HG03103 (cell line): ENCODE data around the gene EMC8.

Experiments
- ATAC-seq: cut with Tn5 transposase; IDR thresholded peaks from one replicate; pipeline ENCODE4 v1.9.1; 2021; ENCODE audit warnings: low read depth; ENCODE audit not compliant: unreplicated experiment

EMC8 gene

DNA sequence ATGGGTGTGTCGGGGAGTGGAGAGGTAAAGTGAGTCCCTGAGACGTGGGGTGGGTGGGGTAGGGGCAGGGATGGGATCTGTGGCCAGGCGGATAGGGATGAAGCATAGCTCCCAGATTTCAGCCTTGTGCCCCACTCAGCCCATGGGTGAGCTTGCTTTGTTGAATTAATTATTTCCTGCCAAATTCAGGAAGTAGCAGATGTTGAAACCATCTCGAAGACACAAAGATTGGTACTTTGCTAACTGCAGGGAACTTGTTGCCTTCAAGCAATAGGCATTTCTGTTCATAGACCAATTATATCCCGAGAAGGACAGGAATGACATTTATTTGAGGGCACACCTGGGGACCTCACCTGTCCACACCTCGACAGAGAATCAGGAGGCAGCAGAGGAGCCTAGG is 37.5 kb downstream of the EMC8 start:
- ATAC-seq, result no peak

- no peak for ATAC-seq
Observed at GRCh38 chr16:85759631-85760419, 39.5 kb downstream of the EMC8 start.

- no peak for ATAC-seq
Observed at GRCh38 chr16:85759136-85759535, 40.2 kb downstream of the EMC8 start.

DNA sequence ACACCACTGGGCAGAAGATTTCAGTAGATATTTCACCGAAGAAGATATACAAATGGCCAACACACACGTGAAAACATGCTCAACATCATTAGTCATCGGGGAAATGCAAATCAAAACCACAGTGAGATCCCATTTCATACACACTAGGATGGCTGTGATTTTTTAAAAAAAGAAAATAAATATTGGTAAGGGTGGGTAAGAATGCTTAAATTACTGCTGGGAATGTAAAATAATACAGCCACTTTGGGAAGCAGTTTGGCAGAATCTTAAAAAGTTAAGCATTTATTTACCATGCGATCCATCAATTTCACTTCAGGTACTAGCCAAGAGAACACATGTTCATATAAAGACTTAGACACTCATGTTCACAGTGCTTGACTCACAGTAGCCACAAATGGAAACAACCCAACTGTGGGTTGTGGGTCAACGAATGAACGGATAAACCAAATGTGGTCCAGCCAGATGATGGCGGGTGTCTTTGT is 42.0 kb downstream of the EMC8 start:
- no peak for ATAC-seq

GRCh38 chr16:85755929-85756768 is 43.2 kb downstream of the EMC8 start:
- no peak for ATAC-seq

GRCh38 chr16:85754413-85754812 is 44.9 kb downstream of the EMC8 start:
- no peak for ATAC-seq

- ATAC-seq, result no peak
Observed at GRCh38 chr16:85753976-85754375, 45.4 kb downstream of the EMC8 start.

- no peak for ATAC-seq
Observed at GRCh38 chr16:85753559-85753958, 45.8 kb downstream of the EMC8 start.

DNA sequence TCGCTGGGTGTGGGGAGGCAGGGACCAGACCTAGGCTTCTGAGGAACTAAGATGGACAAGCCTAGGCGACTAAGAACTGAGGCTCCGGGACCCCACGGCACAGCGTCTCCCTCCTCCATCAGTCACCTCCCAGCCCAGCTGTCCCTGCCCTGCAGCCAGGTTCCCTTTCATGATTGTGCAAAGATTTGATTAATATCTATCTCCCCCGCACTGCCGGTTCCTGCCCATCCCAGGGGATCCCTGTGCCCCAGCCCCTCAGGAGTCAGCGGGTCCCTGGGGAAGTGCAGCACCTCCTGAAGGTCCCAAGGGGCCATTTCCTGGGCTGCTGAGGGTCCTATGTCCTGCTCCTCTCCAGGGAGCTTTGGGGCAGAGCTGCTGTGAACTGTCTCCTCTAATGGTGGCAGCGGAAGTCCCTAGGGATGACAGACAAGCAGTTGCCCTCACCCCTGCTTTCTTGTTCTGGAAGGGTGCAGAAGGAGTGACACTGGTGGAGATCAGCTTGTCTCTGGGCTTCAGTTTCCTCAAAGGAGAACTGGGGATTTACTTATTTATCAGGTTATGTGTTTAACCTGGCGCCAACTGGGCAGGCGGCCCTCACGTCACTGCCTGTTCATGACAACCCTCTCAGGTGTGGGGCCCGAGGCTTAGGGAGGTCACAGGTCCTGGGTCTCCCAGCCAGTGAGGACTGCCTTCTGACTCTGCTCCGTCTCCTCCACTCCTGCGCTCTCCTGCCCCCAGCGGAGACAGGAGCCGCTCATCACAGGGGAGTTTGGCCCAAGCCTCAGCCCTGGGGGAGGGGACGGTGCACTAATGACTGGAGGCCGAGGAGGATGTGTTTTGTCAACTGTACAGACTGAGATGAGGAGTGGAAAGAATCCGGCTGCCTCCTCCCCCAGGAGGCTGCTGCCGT is 46.6 kb downstream of the EMC8 start:
- no peak for ATAC-seq

- ATAC-seq, result no peak
Observed at GRCh38 chr16:85751698-85752501, 47.4 kb downstream of the EMC8 start.

- no peak for ATAC-seq
Observed at GRCh38 chr16:85750827-85751697, 48.3 kb downstream of the EMC8 start, which contains the start of gene C16orf74. Gene C16orf74 (minus strand): TSS chr16:85751096. CDS start chr16:85735217, 15,879 bp downstream.

DNA sequence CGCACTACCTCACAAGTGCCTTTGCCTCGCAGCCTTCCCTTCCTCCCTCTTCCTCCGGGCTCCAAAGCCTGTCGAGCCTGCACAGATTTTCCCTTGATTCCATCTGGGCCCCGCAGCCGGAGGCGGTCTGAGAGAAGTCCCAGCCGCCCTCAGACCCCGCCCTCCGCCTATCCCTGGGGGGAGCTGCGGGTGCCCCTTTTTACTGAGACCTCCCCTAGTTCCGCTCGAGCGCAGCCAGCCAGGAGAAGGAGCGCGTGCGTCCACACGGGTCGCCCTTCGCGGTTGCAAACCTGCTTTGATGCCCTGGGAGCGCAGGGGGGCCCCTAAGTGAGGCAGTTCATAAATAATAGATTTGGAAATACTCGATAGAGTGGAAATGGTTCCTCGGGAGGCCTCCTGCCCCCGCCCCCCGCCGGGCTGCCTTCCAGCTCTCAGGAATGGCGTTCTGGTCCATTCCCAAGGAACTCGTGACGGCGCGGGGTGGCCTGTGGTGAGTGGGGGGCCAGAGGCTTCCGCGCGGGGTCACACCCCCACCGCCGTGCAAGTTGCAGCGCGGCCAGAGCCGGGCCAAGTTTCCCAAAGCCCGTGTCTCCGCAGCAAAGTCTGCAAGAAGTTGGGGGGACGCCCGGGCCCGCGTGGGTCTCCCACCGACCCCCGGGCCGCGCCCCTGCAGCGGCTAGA is 49.1 kb downstream of the EMC8 start:
- ATAC-seq, result no peak

- ATAC-seq, result no peak
Observed at GRCh38 chr16:85749771-85750145, 49.6 kb downstream of the EMC8 start.

- ATAC-seq, result no peak
Observed at GRCh38 chr16:85746460-85747215, 52.7 kb downstream of the EMC8 start.

- no peak for ATAC-seq
Observed at GRCh38 chr16:85738923-85739715, 60.2 kb downstream of the EMC8 start.

GRCh38 chr16:85736921-85737320 is 62.4 kb downstream of the EMC8 start:
- ATAC-seq, result no peak

DNA sequence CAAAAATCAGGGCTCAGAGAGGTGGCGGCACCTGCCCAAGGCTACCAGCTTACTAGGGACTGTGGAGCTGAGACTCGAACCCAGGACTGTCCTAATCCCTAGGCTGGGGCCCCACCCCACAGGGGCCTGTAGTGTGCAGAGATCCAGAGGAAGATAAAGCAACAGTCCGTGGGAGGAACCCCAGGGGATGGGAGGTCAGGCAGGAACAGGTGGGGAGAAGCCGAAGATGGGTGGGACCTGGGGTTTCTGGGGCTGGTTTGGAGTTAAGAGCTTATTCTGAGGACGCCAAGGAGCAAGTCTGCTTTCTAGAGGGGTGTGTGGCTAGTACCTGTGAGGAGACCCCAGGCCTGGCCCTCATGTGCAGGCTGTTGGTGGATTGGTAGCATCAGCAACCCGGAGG is 63.4 kb downstream of the EMC8 start:
- no peak for ATAC-seq
